Stimulated activated CD4-positive, alpha-beta T cell treated with anti-CD3 and anti-CD28 coated beads, Interleukin-4, amount 100 ng/mL, for 4 hours (primary cell): ENCODE results near the gene PNMA6F.
"Not testable (repeated sequence)": the region's sequence is repeated elsewhere in the genome, so short reads cannot be mapped to it uniquely, and the experiment has no call there.

ENCODE experiments used
- DNase-seq, 2 experiments: peaks; one replicate each; pipeline ENCODE4 v3.0.0-alpha.2; 2020

The PNMA6F gene

DNA sequence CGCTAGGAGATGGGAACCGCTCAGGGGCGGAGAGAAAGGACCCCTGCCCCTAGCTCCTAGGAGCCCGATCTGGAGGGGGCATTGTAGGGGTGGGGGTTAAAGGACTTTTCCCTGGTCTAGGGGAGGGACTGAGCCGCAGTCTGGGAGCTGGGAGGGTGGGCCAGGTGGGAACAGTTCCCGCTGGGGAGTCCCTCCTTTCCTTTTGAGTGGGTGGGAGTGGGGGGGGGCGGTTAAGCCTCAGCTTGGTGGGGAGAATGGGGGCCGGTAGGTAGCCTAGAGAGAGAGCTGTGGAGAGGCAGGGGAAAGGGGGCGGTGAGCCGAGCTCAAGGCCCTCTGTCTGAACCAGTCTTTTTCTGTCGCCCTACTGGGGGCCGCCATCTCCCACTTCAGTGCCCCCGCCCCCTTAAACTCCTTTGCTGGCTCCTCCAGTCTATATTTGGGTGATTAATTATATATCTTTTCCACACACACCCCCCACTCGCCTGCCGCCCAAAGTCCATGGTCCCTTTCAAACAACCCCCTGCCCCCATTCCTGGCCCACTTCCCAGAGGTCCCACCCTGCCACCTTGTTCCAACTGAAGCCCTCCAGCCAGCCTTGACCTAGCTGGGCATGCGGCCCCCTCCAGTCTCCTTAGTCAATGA lies 13.2 kb upstream of the PNMA6F start:
- DNase-seq: no peak

DNA sequence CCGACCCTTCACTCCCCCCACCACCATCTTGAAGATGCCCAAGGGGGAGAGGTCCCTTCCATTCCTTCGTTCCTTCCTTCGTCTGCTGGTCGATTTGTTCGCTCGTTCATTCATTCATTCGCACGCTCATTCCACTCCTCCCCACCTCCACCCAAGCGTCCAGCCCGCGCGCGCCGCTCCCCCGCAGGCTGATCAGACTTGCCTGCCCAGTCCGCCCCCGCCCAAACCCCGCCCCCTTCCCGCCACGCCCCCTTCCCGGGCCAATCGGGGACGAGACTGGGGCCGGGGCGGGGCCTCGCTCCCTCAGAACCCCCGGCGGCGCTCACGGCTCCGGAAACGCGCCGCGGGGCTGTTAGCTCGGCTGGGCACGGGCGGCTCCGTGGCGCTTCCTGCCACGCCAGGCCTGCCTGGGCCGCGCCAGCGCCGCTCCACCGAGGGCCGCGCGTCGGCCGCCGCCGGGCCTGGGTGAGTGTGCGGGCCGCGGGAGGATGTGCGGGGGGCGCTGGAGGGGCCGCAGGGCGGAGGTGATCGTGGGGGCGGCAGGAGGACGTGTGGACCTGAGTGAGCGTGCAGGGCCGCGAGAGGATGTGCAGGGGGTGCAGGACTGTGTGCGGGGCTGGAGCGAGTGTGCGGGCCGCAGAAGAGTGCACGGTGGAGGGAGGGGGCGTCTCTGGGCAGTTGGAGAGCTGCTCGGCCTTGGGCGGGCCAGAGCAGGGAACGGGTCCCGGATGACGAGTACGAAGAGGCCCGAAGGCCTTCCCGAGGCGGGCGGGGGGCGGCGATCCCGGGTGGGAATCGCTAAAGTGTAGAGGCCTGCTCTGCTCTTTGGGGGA lies 12.5 kb upstream of the PNMA6F start, which contains the start of gene ZNF275:
Gene ZNF275, plus strand, starts transcription at position 333 of the 833 bp plus-strand sequence. CDS start 2,527 bp downstream, outside the sequence.
- peak; percentile 77 to 78 for DNase-seq

DNA sequence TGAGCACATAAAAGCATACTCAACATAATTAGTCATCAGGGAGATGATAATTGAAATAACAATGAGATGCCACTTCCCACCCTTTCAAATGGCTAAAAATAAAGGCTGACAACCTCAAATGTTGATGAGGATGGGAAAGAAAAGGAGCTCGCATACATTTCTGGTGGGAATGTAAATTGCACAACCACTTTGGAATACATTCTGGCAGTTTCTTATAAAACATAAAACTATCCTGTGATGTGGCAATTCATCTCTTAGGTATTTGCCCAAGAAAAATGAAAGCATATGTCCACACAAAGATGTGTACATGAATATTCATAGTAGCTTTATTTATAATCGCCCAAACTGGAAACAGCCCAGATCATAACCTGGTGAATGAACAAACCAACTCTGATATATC lies 11.7 kb upstream of the PNMA6F start:
- no peak for DNase-seq

DNA sequence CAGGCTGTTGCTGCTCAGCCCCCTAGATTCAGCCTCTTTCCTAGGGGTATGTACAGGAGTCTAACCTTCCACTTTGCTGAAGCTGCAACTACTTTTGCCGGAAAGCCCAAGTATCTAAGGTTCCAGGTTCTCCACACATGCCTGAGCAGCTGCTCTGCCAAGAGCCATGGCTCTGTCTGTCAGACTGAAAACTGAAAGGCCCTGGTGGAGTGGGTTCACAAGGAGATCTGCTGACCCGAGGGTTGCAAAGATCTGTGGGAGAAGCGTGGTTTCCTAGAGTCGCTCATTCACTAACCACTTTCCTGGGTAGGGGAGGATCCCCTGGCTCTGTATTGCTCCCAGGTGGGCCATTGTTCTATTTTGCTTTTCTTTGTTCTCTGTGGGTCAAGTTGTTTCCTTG lies 6.0 kb upstream of the PNMA6F start:
- DNase-seq: no peak

DNA sequence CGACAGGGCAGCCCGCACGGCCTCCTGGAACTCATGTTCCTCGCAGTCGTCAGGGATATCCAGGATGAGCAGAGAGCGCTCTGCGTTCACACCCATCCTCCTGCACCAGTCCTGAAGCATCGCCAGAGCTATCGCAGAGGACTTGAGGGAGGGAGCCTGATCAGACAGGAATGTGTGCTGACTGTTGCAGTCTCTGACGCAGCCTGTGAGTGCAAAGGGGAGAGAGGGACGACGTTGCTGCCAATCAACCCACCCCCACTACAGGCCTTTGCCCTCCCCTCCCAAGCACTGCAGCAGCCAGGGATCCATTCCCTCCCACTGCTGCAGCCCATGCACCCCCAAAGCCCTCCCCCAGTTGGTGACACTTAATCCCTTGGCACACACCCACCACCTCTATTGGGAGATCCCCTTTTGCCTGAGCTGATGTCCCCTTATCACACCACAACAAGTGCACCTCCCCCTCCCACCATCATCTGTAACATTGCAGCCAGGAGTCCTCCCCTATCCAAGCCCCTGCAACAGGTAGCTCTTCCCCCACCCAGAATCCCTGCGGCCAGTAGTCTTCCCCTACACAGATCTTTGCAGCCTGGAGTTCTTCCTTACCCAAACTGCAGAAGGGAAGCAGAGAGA lies 897 bp downstream of the PNMA6F start:
- no peak for DNase-seq

DNA sequence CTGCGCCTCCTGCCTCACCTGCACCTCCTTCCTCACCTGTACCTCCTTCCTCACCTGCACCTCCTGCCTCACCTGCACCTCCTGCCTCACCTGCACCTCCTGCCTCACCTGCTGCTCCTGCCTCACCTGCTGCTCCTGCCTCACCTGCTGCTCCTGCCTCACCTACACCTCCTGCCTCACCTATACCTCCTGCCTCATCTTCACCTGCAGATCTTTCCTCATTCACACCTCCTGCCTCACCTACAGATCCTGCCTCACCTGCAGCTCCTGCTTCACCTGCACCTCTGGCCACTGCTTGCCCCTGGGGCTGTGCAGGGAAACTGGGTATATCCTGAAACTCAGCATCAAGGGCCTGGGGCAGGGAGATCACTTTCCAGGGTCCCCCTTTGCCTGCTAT lies 1.5 kb downstream of the PNMA6F start:
- not testable (repeated sequence) for DNase-seq

DNA sequence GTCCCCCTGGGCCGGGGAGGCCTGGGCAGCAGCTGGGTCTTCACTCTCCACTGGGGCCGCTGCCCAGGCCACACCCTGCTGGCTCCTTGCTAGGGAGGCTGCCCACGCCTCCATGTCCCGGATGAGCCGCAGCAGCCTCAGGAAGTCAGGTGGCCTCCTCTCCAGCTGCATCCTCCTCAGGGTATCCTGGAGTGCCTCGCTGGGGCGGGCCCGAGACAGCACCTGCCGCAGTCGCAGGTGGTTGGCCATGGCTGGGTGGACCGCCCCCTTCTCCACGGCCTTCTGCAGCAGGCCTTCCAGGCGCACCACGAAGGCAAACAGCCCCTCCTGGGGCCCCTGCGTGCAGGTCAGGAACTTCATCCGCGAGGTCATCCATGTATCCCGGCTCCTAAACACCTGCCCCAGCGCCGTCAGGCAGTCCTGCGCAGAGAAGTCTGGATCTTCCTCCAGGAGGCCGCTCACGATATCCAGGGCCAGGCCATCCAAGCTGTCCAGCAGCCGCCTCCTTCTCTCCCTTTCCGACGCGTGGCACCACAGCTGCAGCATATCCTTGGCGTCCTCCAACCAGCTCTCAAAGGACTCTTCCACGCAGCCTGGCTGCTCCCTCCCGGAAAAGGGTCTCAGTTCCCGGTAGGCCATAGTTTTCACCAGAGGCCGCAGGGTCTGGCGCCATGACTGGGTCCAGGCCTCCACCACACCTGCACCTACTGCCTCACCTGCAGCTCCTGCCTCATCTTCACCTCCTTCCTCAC lies 2.1 kb downstream of the PNMA6F start:
- no peak for DNase-seq

DNA sequence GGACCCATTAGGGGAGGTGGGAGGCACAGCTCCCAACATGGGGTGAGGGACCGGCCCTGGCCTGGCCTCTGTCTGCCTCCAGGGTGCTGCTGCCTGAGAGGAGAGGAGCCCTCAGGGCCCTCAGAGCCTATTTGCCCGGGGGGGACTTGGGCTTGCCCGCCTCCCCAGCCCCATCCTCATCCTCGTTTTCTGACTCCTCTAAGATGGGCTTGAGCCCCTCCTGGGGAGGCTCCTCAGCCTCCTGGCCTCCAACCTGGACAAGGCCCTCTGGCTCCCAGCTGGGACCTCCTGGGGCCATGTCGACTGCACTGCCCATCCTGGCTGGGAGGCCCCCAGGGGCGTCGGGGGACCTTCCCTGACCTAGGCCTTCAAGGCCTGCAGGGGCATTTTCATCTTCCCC lies 2.8 kb downstream of the PNMA6F start:
- no peak for DNase-seq

DNA sequence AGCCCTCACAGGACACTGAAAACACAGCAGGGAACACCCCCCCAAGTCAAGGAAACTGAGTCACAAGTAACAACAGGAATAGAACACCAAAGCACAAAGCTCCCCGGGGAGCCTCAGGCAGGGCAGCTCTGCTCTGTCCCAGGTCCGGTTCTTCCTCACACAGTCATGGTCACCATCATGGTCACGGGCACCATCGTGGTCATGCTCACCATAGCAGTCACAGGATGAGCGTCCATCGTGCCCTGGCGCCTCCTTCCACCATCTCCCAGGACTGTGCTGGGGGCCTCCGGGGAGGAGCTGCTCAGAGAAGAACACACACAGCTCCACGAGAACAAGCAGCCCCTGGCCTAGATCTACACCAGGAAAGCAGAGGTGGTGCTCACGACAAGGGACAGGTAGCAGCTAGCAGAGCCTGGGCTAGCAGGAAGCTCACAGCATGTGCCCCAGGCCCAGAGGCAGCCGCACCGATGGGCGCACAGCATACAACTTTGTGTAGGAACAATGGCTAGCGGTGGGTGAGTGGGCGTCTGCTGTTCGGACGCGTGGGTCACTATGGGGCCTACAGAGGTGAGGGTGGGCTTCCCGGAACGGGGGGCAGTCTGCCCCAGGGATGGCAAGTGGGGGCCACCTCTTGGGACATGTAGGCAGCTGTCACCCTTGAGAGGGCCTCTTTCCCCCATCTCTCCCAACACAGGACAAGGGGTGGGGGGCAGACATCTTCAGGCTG lies 3.4 kb downstream of the PNMA6F start:
- no peak for DNase-seq

DNA sequence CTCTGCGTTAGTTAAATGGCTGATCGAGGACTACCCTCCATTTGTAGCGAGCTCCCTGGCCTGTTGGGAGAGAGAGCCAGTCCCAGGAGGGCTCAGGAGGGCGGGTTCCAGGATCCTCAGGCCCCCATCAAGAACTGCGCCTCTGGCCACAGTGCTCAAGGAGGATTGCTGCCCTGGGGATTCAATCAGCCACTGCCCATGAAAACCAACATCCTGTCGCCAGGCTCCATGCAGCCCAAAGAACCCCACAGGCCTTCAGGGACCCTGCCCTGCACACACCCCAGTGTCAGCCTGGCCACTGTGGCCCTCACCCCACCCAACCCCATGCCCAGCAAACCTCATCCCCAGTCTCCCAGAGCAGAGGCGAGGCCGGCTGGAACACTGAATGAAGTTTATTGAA lies 4.3 kb downstream of the PNMA6F start:
- DNase-seq: no peak

DNA sequence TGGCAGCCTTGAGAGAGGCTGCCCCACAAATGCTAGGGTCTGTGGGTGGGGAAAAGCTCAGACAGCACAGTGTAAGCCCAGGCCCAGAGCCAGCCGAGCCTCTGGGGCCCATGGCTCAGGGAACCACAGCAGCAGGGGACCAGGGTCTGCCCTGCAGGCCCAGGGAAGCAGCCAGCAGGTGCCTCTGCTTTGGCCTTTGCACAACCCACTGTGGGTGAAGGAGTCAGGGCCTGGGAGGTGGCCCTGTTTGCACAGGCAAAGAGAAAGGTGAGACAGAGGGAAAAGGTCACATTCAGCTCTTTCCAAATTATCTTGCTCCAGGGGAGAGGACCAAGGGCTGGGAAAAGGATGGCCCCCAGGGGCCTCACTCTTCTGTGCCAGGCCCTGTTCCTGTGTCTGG lies 8.7 kb downstream of the PNMA6F start:
- no peak for DNase-seq

DNA sequence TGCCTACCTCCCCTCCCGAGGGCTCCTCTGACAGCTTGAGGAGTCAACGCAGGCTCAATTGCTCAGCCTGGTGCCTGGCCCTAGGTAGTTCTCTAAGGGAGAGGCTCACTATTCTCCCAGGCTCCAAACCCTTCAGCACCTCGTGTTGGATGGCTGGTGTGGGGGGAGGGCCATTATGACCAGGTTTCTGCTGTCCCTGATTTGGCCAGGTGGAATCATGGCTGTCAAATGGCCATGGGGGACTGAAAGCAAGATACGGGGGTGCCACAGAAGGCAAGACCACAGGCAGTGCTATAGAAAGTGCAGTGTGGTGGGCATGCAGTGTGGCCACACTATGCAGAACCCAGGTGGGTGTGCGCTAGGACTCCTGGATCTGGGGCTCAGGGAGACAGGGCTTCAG lies 9.5 kb downstream of the PNMA6F start:
- DNase-seq: no peak

DNA sequence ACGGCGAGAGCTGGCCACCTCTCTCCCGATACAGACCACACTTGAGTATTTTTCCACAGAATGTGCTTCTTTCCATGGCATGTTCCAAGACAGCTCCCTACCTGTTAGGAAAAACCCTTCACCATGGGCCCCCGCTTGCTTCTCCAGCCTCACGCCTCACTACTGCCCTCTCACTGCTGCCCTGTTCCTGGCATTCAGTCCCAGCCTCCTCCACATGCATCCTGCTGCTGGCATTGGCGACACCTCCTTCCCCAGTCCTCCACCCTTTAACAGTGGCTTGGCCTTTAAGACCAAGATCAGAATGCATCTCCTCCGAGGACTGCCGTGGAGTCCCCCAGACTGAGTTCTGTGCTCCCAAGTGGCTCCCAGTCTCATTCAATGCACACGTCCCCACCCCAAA lies 10.7 kb downstream of the PNMA6F start:
- DNase-seq: no peak

DNA sequence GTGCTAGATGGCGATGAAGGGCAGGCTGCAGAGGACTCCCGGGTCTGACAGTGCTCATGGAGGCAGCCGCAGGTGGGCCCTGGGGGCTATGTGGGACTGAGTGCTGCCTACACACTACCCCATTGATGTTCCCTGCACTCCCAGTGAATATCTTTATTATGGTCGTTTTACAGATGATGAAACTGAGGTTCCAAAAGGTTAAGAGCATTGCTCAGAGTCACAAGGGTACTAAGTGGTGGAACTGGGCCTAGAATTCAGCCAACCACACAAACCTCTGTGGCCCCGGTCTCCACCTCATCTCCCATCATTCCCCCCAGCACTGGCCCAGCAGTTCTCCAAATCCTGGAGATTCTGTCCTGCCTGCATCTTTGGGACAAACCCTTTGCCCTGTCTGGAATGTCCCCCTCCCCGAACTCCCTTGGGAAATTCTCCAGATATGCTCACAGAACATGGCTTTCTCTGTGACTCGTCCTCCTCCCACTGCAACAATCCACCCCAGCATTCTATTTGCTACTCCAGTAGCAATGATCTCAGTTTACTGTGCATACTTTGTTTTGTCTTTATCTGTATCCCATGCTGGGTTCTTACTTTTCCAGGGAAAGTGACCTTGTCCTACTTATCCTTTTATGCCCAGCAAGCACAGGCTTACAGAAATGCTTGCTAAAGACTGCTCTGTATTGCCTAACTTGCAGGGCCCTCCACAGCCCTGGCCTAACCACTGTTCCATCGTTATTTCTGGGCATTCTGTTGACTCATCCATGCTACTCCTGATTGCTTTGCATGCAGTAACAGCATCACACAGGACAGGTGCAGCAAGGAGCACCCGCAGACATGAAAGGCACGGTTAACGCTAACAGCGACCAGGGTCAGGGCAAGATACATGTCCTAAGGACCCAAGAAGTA lies 14.0 kb downstream of the PNMA6F start:
- DNase-seq: no peak

DNA sequence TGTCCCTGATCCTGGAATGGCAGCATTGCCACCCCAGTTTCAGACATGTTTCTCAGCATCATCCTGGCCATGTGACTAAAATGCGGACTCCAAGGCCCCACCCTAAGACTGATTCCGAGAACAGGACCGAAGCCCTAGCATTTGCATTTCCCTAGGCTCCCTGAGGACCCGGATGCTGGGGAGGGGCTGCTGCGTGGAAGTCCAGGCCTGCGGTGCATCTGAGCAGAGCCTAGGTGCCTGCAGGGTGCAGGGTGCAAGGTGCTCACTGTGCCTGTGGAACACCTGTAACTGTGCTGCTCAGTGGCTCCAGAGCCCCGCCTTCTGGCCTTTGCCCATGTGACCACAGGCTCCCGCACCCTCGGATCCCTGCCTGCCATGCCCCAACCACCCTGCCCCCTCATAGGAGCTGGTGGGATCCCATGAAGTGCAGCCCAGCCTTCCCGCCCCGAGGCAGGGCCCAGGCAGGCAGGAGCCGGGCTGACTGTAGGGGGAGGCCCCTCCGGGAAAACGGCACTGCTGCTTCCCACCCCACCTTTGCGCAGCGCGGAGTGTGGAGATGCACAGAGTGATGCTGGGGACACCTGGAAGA lies 14.9 kb downstream of the PNMA6F start:
- no peak for DNase-seq

DNA sequence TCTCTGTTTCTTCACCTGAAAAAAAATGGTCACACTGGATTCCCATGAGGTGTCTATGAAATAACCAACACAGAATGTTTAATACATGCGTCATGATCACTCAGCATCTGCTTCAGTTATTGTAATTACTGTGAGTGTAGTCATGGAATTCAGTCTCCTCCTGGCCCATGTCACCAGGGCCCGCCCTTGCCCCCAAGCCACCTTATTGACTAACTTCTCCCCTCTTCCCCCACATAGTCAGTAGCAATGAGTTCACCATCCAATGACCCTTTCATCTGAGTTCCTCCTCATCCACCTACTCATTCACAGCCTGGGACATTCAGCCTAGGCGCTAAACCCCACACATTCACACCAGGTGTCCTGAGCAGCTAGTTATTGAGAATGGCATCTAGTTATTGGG lies 15.6 kb downstream of the PNMA6F start:
- no peak for DNase-seq

DNA sequence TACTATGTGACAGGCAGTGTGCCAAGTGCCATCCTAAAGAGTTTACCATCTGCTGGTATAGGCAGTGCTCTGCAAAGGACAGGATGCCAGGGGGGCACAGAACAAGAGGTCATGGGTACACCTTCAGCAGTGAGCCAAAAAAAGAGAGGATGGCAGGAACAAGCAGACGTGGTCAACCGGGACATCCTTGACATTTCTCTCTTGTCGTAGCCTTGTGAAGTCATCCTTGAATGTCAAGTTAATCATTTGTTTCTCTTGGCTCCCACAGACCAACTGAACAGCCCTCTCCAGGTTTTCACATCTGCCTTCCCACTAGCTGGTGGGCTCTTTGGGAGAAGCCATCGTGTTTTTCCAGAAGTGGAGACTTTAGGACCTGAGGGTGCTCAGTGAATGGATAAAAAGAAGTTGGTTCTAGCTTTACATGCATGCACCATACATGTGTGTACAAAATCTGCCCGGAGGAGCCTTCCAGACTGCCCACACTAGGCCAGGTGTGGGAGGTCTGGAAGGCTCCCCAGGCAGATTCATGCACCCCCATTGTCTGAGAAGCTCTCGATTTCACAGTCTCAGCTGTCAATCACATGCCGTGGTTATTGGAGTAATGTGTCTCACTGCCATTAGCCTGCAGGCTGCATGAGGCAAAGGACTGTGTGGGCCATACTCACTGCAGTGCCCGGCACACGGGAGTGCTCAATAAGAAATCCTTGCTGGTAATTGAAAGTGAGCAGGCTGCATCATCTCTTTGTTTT lies 16.4 kb downstream of the PNMA6F start:
- DNase-seq: no peak

DNA sequence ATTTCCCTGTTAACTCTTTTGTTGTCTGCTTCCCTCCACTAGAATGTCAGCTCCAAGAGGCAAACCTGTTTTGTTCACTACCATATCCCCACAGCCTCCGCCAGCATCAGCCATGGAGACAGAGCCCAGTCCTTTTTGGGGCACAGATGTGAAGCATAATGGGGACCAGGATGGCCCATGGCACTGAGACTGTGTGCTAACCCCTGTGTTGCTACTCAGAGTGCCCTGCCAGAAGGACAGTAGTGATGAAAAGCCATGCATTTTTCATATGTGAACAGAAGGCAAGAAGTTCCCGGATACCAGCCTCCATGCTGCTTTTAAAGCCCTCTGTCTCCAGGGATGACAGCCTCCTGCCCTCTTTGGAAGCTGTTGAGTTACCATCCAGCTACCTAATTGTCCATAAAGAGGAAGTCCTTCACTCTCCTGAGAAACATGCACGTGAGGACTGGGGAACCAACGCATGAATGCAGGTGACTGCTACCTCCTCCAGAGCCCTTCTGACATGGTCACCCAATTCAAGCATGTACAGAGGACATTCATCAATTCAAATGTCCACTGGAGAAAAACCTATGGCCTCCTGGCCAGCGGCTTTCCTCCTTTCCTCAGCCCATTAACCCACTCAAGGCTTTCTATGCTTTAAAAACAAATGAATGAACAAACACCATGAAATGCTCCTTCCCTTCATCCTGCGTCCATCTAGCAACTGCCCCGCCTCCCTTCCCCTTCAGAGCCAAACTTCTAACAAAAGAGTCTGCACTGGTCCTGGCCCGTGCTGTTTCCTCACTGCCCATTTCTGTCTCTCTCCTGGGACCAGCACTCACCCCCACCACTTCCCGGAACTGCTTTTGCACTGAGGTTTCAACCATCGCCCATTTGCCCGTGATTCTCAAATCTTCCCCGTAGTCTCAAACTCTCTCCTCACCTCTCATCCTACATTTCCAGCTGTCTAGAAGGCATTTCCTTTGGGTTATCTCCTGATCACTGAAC lies 18.0 kb downstream of the PNMA6F start:
- DNase-seq: no peak

DNA sequence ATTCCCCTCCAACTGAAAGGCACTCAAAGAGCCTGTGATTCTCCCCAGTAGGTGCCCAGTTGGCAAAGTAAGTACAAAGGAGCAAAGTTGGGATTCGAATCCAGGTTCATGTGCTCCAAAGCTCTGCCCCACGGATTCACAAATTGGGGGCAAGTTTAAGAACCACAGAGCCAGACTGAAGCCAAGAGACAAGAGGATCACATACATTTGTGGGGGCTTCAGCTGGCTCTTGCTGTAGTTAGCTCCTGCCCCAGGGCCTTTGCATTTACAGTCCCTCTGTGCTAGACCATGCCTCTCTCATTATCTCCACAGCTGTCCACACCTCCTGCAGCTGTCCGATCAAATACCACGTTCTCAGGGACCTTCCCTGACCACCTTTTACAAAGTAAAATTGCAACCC lies 18.8 kb downstream of the PNMA6F start:
- DNase-seq: no peak
